G401 (cell line): ENCODE measurements around the gene PDE6C. TPM values are rescaled to one million over a fixed set of nuclear protein-coding genes. Genes with fewer than 3 reads are reported as not detected.
"Not testable (repeated sequence)": the region's sequence is repeated elsewhere in the genome, so short reads cannot be mapped to it uniquely, and the experiment has no call there.

ENCODE experiments used
- DNase-seq: peaks from one replicate; pipeline ENCODE4 v3.0.0-alpha.2; 2015; ENCODE audit warnings: low spot score
- in situ Hi-C: cut with HindIII; loops from 2 replicates; pipeline ENCODE4 v1.10.0; 2016; ENCODE audit warnings: low sequenced_read_pairs, mixed read lengths
- total RNA-seq: library from RNA; depleted of rRNA; stranded (reverse); fragments of >200 nt; shearing (Covaris generic); gene quantifications from 2 replicates; pipeline ENCODE4 v1.2.3, GENCODE V29; 2014

Gene PDE6C
- total RNA-seq, 1 experiment from 2014 or later = not detected

DNA sequence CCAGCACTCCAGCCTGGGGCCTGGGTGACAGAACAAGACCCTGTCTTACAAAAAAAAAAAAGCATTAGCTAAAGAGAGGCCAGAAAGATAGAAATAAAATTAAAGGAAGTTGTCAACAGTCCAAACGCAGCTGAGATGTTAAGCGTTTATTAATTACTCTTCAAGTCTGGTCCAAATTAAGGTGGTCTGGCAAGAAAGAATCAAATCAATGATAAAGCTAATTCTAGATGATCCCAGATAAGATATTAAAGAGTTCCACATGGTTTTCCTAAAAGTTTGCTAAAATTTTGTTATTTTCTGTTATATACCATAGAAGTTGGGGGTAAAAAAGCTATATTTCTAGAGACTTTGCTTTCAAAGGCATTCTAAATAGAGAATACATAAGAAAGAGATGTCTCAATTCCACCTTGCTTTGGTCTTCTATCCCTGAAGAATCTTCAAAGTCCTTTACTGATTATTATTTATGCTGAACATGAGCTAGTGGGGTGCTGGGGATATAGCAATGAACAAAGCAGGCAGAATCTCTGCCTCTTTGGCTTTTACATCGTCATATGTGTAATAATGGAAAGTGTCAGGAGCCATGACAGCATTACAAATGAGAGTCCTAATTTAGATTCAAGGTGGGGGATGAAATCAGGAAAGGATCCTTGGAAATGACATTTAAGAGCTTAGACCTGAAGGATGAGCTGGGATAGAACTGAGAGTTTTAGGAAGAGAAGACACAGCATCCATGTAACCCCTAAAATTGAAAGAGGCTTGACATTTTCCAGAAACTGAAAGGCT lies 66.7 kb downstream of the PDE6C start:
- no peak for DNase-seq
- in situ Hi-C loops = no loop called here

DNA sequence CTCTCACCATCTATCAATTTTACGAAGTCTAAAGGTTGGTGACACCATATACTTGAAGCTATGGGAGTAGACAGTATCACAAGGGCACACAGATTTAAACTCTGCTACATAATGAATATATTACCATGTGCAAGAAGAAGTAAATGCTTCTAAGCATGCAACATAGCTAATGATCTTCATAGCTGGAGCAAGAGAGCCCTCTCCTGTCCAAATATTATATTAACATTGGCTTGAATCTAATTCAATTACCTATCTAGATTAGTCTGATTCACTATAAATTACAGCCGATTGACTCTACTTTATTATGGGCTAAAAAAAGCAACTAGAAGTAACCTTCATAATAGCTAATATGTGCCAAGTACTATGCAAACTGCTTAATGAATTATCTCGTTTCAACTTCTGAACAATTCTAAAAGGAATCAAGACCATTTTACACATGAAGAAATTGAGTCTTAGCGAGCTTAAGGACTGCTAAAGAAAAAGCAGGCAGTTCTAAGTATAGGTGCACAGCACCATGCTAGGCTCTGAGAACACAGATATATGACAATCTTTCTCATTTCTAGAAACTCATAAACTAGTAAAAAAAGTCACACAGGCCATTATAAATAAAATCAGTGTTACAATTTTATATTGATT lies 68.2 kb downstream of the PDE6C start:
- peak; percentile 60 for DNase-seq
- in situ Hi-C loops = no loop called here

DNA sequence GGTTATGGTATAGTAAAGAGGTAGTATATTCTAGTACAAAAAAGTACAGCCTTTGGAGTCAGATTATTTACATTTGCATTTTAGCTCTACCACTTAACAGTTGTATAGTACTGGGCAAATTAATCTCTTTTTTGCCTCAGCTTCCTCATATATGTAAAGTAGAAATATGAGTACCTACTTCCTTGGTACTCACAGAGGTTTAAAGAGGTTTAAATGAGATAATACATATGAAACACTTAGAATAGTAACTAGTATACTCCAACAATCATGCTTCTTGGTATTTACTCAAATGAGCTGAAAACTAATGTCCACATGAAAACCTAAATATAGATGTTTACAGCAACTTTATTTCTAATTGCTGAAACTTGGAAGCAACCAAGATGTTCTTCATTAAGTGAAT lies 75.4 kb downstream of the PDE6C start:
- in situ Hi-C loops = no loop called here

GRCh38 chr10:93695740-93696139 lies 83.4 kb downstream of the PDE6C start:
- peak; percentile 12 for DNase-seq
- in situ Hi-C loops = no loop called here

More for the DNA sequence above, 75.4 kb downstream of the PDE6C start:
- DNase-seq = no peak

DNA sequence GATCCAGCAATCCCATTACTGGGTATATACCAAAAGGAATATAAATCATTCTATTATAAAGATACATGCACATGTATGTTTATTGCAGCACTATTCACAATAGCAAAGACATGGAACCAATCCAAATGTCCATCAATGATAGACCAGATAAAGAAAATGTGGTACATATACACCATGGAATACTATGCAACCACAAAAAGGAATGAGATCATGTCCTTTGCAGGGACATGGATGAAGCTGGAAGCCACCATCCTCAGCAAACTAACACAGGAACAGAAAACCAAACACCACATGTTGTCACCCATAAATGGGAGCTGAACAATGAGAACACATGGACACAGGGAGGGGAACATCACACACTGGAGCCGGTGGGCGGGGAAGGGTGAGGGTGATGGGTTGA lies 84.2 kb downstream of the PDE6C start:
- DNase-seq, in situ Hi-C loops: not testable (repeated sequence)

DNA sequence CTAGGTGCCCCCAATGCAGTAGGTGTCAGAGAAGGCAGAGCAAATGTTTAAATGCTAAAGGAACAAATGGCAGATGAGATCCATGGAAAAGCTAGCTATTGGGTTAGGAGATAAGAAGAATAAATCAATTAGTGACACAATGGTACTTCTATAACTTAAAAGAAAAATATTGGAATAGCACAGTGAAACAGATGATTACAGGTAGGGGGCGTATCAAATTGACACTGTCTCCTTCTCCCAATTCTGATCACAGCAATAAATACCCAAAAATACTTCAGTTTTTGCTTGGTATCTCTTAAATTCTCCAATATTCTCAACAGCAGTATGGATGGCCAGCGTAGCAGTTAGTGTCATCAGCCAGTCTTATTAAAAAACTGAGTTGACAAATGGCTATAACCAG lies 84.9 kb downstream of the PDE6C start:
- in situ Hi-C loops = no loop called here
- DNase-seq = no peak

GRCh38 chr10:93701866-93702209 lies 89.5 kb downstream of the PDE6C start:
- no peak for DNase-seq
- in situ Hi-C loops = no loop called here

DNA sequence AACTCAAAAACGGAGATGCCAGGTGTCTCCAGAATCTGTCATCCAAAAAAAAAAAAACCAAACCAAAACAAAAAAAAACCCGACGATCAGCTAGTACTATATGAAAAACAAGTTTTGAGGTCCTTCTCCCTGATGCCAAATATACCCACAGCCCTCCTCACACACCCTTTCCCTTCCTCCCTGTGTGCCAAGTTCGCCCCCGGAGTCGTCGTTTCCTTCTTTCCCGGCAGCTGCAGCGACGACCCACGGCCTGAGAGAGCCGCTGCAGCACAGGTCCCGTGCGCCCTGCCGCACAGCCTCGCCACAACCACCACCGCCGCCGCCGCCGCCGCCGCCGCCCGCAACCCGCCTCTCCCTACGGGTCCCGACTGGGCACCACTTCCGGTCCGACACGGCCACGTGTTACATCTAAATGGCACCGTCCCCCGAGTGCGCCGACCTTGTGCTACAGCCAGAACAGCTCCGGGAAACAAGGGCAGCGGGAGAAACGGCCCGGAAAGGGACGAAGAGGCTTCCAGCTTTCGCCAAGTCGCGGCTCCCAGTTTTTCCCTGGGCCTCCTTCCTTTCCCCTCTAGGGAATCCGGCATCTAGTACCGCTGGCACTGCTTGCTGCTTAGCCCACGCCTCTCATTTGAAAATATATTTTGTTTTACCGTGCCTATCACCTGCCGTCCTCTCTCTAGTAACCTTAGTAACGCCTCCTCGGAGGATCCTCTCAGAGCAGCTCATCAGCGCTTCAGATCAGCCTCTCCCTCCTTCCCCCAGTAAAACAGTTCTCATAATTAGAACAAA lies 90.1 kb downstream of the PDE6C start, which contains the start of gene FRA10AC1:
TSS of gene FRA10AC1 (minus strand) at position 383 of the 792 bp plus-strand sequence. CDS start 2,486 bp downstream, outside the sequence.
- DNase-seq = peak; percentile 90
- in situ Hi-C loops = no loop called here

- DNase-seq = peak; percentile 64
- in situ Hi-C loops = no loop called here
Measured at GRCh38 chr10:93703066-93703465, 90.7 kb downstream of the PDE6C start.

GRCh38 chr10:93703841-93704240 lies 91.5 kb downstream of the PDE6C start:
- no peak for DNase-seq
- in situ Hi-C loops = no loop called here

DNA sequence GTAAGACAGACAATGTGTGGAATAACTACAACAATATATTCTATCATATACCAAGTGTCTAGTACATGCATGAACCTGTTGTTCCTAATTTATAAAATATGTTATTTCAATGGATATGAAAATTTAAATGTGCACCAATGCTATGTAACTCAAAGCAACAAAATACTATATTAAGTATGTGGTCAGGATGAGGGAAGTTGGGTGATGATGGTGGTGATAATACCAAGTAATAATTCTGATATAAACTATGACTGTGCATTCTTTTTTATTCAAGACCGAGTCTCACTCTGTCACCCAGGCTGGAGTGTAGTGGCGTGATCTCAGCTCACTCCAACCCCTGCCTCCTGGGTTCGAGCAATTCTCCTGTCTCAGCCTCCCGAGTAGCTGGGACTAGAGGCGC lies 92.1 kb downstream of the PDE6C start:
- in situ Hi-C loops = no loop called here
- DNase-seq = no peak

GRCh38 chr10:93707623-93708022 lies 95.3 kb downstream of the PDE6C start:
- no peak for DNase-seq
- in situ Hi-C loops = no loop called here

GRCh38 chr10:93710333-93710909 lies 98.1 kb downstream of the PDE6C start:
- in situ Hi-C loops = no loop called here

DNA sequence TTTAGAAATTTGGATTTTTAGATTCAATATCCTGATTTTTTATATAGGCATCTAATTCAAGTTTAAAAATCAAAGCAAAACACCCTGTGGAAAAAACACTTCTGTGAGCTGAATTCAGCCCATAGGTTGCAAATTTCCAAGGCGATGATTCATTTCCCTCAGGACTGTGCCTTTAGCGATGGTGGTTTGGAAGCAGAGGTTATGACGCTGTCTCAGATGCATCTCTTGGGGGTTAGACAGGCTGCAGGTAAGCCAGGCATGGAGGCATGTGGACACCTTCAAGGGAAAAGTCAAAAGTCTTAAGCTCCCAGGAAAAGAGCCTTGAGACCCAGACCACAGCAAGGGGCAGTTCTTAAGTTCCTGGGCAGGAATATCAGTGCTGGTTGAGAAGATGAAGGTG lies 99.6 kb downstream of the PDE6C start:
- no peak for DNase-seq

More at GRCh38 chr10:93710333-93710909, 98.1 kb downstream of the PDE6C start:
- no peak for DNase-seq

GRCh38 chr10:93712593-93712992 lies 100.3 kb downstream of the PDE6C start:
- in situ Hi-C loops = no loop called here

More for the DNA sequence above, 99.6 kb downstream of the PDE6C start:
- in situ Hi-C loops = no loop called here

GRCh38 chr10:93715345-93715744 lies 103.0 kb downstream of the PDE6C start:
- DNase-seq = no peak
- in situ Hi-C loops = no loop called here

More at GRCh38 chr10:93712593-93712992, 100.3 kb downstream of the PDE6C start:
- peak; percentile 27 for DNase-seq
